GM12878 (cell line): ENCODE measurements around the gene ABI1. TPM values are rescaled to one million over a fixed set of nuclear protein-coding genes. Genes with fewer than 3 reads are reported as not detected.

Experiments used
- ATAC-seq: fragments of 200-7000 bp; cut with Tn5 transposase; 3 replicates; pipeline ENCODE4 v1.9.1; 2020; ENCODE audit warnings: mild to moderate bottlenecking, moderate library complexity
- BruUV-seq: library from RNA; stranded (reverse); fragments of 400-500 nt; replicated peaks from 2 replicates; lab custom pipeline; 2021; lab: Mats Ljungman, UMichigan
- CTCF ChIA-PET: fragments of 300-600 bp; sonication (Branson Sonifier 250); formaldehyde crosslinking; extraction: SDS; loops from one replicate; lab custom pipeline; 2021; ENCODE audit warnings: inconsistent platforms; lab: Yijun Ruan, JAX
- POLR2A ChIA-PET: fragments of 350-600 bp; formaldehyde crosslinking; extraction: SDS; loops from one replicate; lab custom pipeline; 2021; ENCODE audit warnings: inconsistent platforms; lab: Charles Lee
- RAD21 ChIA-PET: fragments of 300-600 bp; sonication (Branson Sonifier 250); formaldehyde crosslinking; loops from one replicate; lab custom pipeline; 2023; ENCODE audit warnings: antibody characterized with exemption; ENCODE audit not compliant: unreplicated experiment; lab: Charles Lee
- SMC1A ChIA-PET: fragments of 300-600 bp; sonication (Branson Sonifier 250); formaldehyde crosslinking; loops from one replicate; lab custom pipeline; 2023; ENCODE audit not compliant: unreplicated experiment, uncharacterized antibody; lab: Charles Lee
- DNase-seq: peaks from one replicate; pipeline ENCODE4 v3.0.0-alpha.2; 2011; ENCODE audit warnings: low read depth, low spot score
- FAIRE-seq: peaks from 3 replicates; lab custom pipeline; 2011; peaks lifted over from hg19 to GRCh38; lab: Jason Lieb, UNC
- H2AFZ ChIP-seq: 2 replicates; pipeline ENCODE4 v1.6.0; 2011; ENCODE audit warnings: low read depth, low read length, control low read depth; ENCODE audit not compliant: control insufficient read depth
- H3K27ac ChIP-seq: 2 replicates; pipeline ENCODE4 v1.5.1; 2011; ENCODE audit warnings: control low read depth; ENCODE audit not compliant: control insufficient read depth, insufficient read depth
- H3K27me3 ChIP-seq, 2 experiments: replicated peaks in 1 of 2; 2 replicates each; pipeline versions ENCODE4 v1.6.0 to v1.6.1; 2011; ENCODE audit warnings: low read length in 1 of 2; ENCODE audit not compliant: control insufficient read depth in 2 of 2, insufficient read depth in 2 of 2
- H3K36me3 ChIP-seq, 2 experiments: 2 replicates each; pipeline ENCODE4 v1.5.1; 2011; ENCODE audit warnings: low read length in 1 of 2; ENCODE audit not compliant: control insufficient read depth in 2 of 2, insufficient read depth in 2 of 2
- H3K4me1 ChIP-seq: 2 replicates; pipeline ENCODE4 v1.6.1; 2011; ENCODE audit warnings: mild to moderate bottlenecking, low read length, moderate library complexity, mixed read lengths; ENCODE audit not compliant: control insufficient read depth, insufficient read depth
- H3K4me2 ChIP-seq: 2 replicates; pipeline ENCODE4 v1.6.0; 2011; ENCODE audit warnings: control low read depth; ENCODE audit not compliant: control insufficient read depth, insufficient read depth
- H3K4me3 ChIP-seq: fragments of 200-600 bp; sonication (generic); 2 replicates; pipeline ENCODE4 v1.5.1; 2016
- H3K79me2 ChIP-seq: 2 replicates; pipeline ENCODE4 v1.6.0; 2011; ENCODE audit warnings: low read length; ENCODE audit not compliant: control insufficient read depth, insufficient read depth
- H3K9ac ChIP-seq: 2 replicates; pipeline ENCODE4 v1.8.0; 2011; ENCODE audit warnings: low read length, control low read depth, mixed read lengths; ENCODE audit not compliant: control insufficient read depth, insufficient read depth
- H3K9me3 ChIP-seq: replicated peaks from 3 replicates; pipeline ENCODE4 v1.5.1; 2011; ENCODE audit warnings: mild to moderate bottlenecking, low read length; ENCODE audit not compliant: control insufficient read depth, insufficient read depth
- H4K20me1 ChIP-seq: 2 replicates; pipeline ENCODE4 v1.6.0; 2011; ENCODE audit not compliant: control insufficient read depth, insufficient read depth
- CBX3 ChIP-seq: fragments of 200-600 bp; sonication (generic); IDR thresholded peaks from 2 replicates; pipeline ENCODE4 v1.6.1; 2016; ENCODE audit warnings: low read depth, borderline replicate concordance
- E2F8 ChIP-seq: fragments of 450-650 bp; IDR thresholded peaks from 2 replicates; pipeline ENCODE4 v1.6.1; 2018; ENCODE audit warnings: mild to moderate bottlenecking, low read depth, moderate library complexity; ENCODE audit not compliant: partially characterized antibody
- ESRRA ChIP-seq: IDR thresholded peaks from 2 replicates; pipeline ENCODE4 v1.6.1; 2012; ENCODE audit warnings: mild to moderate bottlenecking, low read length, improper control_type of control experiment
- HDAC6 ChIP-seq: fragments of 200-600 bp; sonication (generic); IDR thresholded peaks from one replicate; pipeline ENCODE4 v1.8.0; 2017; ENCODE audit warnings: antibody characterized with exemption; ENCODE audit not compliant: unreplicated experiment
- KLF5 ChIP-seq: fragments of 450-650 bp; IDR thresholded peaks from 2 replicates; pipeline ENCODE4 v1.6.1; 2014; ENCODE audit warnings: mild to moderate bottlenecking; ENCODE audit not compliant: partially characterized antibody
- MTA2 ChIP-seq: fragments of 450-650 bp; IDR thresholded peaks from 2 replicates; pipeline ENCODE4 v1.6.1; 2016; ENCODE audit warnings: low read depth, mild to moderate bottlenecking, moderate library complexity
- NFIC ChIP-seq: IDR thresholded peaks from 2 replicates; pipeline ENCODE4 v1.6.1; 2012; ENCODE audit warnings: low read depth, mild to moderate bottlenecking, inconsistent platforms, low read length, moderate library complexity
- NFYA ChIP-seq: IDR thresholded peaks from 2 replicates; pipeline ENCODE4 v1.6.1; 2011; ENCODE audit warnings: low read depth, mild to moderate bottlenecking, low read length, improper control_type of control experiment, borderline replicate concordance
- PML ChIP-seq: IDR thresholded peaks from 2 replicates; pipeline ENCODE4 v1.6.1; 2012; ENCODE audit warnings: low read length, inconsistent platforms
- POLR2A ChIP-seq: IDR thresholded peaks from 2 replicates; pipeline ENCODE4 v1.6.1; 2011; ENCODE audit warnings: low read depth, mild to moderate bottlenecking, low read length
- RB1 ChIP-seq: fragments of 450-650 bp; formaldehyde crosslinking; IDR thresholded peaks from 2 replicates; pipeline ENCODE4 v1.6.1; 2017; ENCODE audit warnings: mild to moderate bottlenecking, borderline replicate concordance
- SP1 ChIP-seq: IDR thresholded peaks from one replicate; pipeline ENCODE4 v1.6.1; 2011; ENCODE audit warnings: low read depth, low read length
- SRF ChIP-seq, 2 experiments: IDR thresholded peaks; 2 replicates each; pipeline ENCODE4 v1.6.1; 2011; ENCODE audit warnings: low read depth in 2 of 2, low read length in 2 of 2, mild to moderate bottlenecking in 1 of 2, moderate library complexity in 1 of 2
- TCF7 ChIP-seq: IDR thresholded peaks from 2 replicates; pipeline ENCODE4 v1.6.1; 2014; ENCODE audit warnings: antibody characterized with exemption, borderline replicate concordance
- WGBS: methylation state at CpG from one replicate; pipeline ENCODE4 v1.1.6; 2016; ENCODE audit warnings: low lambda C conversion rate; ENCODE audit not compliant: insufficient replicate concordance, insufficient coverage; ENCODE audit errors: missing lambda C conversion rate; 5-methylcytosine and 5-hydroxymethylcytosine counted together
- in situ Hi-C: fragments of 300-500 bp; cut with MboI; formaldehyde crosslinking; loops from 9 replicates; pipeline ENCODE4 v1.14.3; 2018; ENCODE audit warnings: mixed read lengths
- intact Hi-C: fragments of 100-400 bp; cut with micrococcal nuclease; formaldehyde crosslinking; loops from one replicate; pipeline ENCODE4 v1.14.2; 2022; ENCODE audit not compliant: unreplicated experiment
- polyA plus RNA-seq, 11 experiments: library from polyadenylated mRNA; depleted of rRNA in 4 of 11; unstranded in 6 of 11; stranded (reverse) in 5 of 11; fragments of >200 nt; fragmentation: Nextera tagmentation in 4 of 11; fragmentation: Illumina TruSeq in 1 of 11; extraction: Ambion mirVana in 4 of 11; extraction: Trizol in 1 of 11; gene quantifications; 1 replicate in 1 of 11; 2 replicates in 10 of 11; pipeline versions ENCODE4 v1.2.1 to v1.2.3, GENCODE V29; 2011 to 2016; ENCODE audit warnings: inconsistent platforms in 2 of 11, missing spikeins in 2 of 11, low read depth in 1 of 11
- total RNA-seq, 4 experiments: library from RNA; depleted of rRNA in 3 of 4; stranded (reverse); fragments of >200 nt in 3 of 4; fragmentation: Illumina TruSeq in 1 of 4; extraction: Trizol in 1 of 4; gene quantifications; 2 replicates each; pipeline versions ENCODE4 v1.2.1 to v1.2.3, GENCODE V29; 2013 to 2021
- TF ChIP-seq, protein P1 (sequence below): IDR thresholded peaks from 2 replicates; pipeline ENCODE4 v1.6.1; 2011; ENCODE audit warnings: borderline replicate concordance, low read depth, mild to moderate bottlenecking, moderate library complexity, low read length; ENCODE audit not compliant: insufficient read depth, poor library complexity, severe bottlenecking
- TF ChIP-seq, protein P2 (sequence below): fragments of 450-650 bp; IDR thresholded peaks from 2 replicates; pipeline ENCODE4 v1.6.1; 2017; ENCODE audit warnings: antibody characterized with exemption, mild to moderate bottlenecking, moderate library complexity

ABI1 gene
- total and polyA plus RNA-seq, 10 of the 15 experiments (the other 5 are each of a cell fraction or from before 2014, with no cell fraction given) = 31.2 to 73.2 (median 50.7) TPM

DNA sequence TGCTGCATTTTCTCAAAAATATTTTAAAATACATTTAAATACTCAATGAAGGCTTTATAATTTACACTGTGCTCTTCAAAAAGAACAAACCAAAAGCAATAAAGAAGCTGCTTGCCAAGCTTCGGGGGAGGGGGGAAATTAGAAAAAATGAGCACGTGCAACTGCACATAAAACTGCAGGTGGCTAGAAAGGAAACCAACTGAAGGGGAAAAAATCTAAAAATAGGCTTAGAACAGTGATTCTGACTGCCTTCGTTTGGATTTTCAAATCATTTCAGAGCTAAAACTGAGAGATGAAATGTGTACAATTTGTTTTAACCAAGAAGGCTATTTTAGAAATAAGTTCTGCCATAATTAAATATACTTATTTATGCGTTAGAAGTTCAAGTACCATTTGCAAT lies 61.4 kb downstream of the ABI1 start:
- H2AFZ ChIP-seq = no peak overlapping the region
- peak; percentile 54 for ATAC-seq
- TF ChIP-seq RB1 = no peak
- no peak for TF ChIP-seq ESRRA
- TF ChIP-seq CBX3 = no peak
- TF ChIP-seq NFYA = no peak
- TF ChIP-seq HDAC6 = no peak
- TF ChIP-seq SP1 = no peak
- TF ChIP-seq, protein P1, sequence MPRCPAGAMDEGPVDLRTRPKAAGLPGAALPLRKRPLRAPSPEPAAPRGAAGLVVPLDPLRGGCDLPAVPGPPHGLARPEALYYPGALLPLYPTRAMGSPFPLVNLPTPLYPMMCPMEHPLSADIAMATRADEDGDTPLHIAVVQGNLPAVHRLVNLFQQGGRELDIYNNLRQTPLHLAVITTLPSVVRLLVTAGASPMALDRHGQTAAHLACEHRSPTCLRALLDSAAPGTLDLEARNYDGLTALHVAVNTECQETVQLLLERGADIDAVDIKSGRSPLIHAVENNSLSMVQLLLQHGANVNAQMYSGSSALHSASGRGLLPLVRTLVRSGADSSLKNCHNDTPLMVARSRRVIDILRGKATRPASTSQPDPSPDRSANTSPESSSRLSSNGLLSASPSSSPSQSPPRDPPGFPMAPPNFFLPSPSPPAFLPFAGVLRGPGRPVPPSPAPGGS = no peak
- TF ChIP-seq E2F8 = no peak
- TF ChIP-seq, protein P2, sequence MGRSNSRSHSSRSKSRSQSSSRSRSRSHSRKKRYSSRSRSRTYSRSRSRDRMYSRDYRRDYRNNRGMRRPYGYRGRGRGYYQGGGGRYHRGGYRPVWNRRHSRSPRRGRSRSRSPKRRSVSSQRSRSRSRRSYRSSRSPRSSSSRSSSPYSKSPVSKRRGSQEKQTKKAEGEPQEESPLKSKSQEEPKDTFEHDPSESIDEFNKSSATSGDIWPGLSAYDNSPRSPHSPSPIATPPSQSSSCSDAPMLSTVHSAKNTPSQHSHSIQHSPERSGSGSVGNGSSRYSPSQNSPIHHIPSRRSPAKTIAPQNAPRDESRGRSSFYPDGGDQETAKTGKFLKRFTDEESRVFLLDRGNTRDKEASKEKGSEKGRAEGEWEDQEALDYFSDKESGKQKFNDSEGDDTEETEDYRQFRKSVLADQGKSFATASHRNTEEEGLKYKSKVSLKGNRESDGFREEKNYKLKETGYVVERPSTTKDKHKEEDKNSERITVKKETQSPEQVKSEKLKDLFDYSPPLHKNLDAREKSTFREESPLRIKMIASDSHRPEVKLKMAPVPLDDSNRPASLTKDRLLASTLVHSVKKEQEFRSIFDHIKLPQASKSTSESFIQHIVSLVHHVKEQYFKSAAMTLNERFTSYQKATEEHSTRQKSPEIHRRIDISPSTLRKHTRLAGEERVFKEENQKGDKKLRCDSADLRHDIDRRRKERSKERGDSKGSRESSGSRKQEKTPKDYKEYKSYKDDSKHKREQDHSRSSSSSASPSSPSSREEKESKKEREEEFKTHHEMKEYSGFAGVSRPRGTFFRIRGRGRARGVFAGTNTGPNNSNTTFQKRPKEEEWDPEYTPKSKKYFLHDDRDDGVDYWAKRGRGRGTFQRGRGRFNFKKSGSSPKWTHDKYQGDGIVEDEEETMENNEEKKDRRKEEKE = no peak
- no peak for TF ChIP-seq POLR2A
- TF ChIP-seq MTA2 = no peak
- no peak for TF ChIP-seq TCF7
- TF ChIP-seq PML = no peak; the same call in 1 of the 2 replicates
- TF ChIP-seq KLF5 = no peak
- no peak for TF ChIP-seq SRF (IDR thresholded peaks at IDR 0.05; ENCODE audit: low read depth in 2 of 2, low read length in 2 of 2)
- peak; percentile 71 for TF ChIP-seq NFIC

More for the DNA sequence above, 61.4 kb downstream of the ABI1 start:
- Histone ChIP-seq H3K4me1 (peaks cover 31% of the 10 kb centered on the region), H3K4me2 (peak overlapping the region; percentile 67), H3K9me3 (peaks cover 30% of the 10 kb centered on the region), H3K27me3 (no peaks in the 10 kb centered on the region), H3K4me3 (no peak overlapping the region), H3K9ac (no peak overlapping the region), H4K20me1 (no peaks in the 10 kb centered on the region), H3K36me3 (peaks cover 2 to 3% of the 10 kb centered on the region in 2 experiments; a peak in 3 of 4 replicates), H3K27ac (peak overlapping the region; percentile 71), H3K79me2 (peaks cover 97% of the 10 kb centered on the region)
- ChIA-PET CTCF (interaction anchor here (0.8 to 2.3 kb wide), 10 partner anchors 9 to 73 kb away, joined by 3 to 9 read pairs (median 4); partner anchors contain the start of gene ABI1), POLR2A (interaction anchor here (0.6 to 1.4 kb wide), 2 partner anchors 10 to 297 kb away, joined by 4 to 5 read pairs; no protein-coding TSS in a partner anchor), RAD21 (interaction anchor here (0.6 to 1.8 kb wide), 6 partner anchors 9 to 59 kb away, joined by 3 to 10 read pairs (median 4); no protein-coding TSS in a partner anchor), SMC1A (interaction anchor here (0.7 to 2.8 kb wide), 11 partner anchors 11 to 73 kb away, joined by 3 to 28 read pairs (median 4); no protein-coding TSS in a partner anchor)
- intact Hi-C loops = no loop called here
- 3% methylated on average over 4 of the region's 4 CpGs for WGBS
- in situ Hi-C loops = no loop called here
- DNase-seq (peak; percentile 60), FAIRE-seq (no peak)
- BruUV-seq = no TSS peak
